Right renal pelvis (tissue), 4 donors: ENCODE data around the gene RAD51B. TPM values are rescaled to one million over a fixed set of nuclear protein-coding genes. Genes with fewer than 3 reads are reported as not detected.

Experiments
- DNase-seq, 4 donors: peaks; one replicate each; pipeline ENCODE4 v3.0.0-alpha.2; 2013; ENCODE audit warnings: low read depth in 4 of 4, low spot score in 3 of 4, missing footprints in 1 of 4
- polyA plus RNA-seq, 4 donors: library from polyadenylated mRNA; unstranded; fragments of 120-200 nt; gene quantifications; one replicate each; pipeline ENCODE4 v1.2.1, GENCODE V29; 2013; ENCODE audit not compliant: insufficient read length in 4 of 4

The RAD51B gene
- polyA plus RNA-seq, 4 donors = 10.7 to 11.6 (median 11.3) TPM

DNA sequence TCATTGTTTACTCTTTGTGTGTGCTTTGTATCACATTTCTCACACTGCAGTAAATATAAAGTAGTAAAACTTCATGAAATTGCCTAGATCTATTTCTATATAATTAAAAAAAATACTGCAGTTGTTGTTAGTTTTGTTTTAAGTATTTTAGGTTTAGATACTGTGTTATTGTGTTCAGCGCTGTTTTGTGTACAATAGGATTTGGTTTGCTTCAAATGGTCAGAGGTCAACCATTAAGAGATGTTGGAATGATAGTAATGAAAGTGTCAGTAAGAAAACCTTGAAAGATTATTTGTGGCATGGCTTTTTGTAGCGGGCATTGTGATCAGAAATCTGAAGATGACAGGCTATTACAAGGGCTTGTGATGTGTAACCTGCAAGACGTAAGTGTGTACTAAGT, 67.9 kb downstream of the RAD51B start:
- DNase-seq = no peak

DNA sequence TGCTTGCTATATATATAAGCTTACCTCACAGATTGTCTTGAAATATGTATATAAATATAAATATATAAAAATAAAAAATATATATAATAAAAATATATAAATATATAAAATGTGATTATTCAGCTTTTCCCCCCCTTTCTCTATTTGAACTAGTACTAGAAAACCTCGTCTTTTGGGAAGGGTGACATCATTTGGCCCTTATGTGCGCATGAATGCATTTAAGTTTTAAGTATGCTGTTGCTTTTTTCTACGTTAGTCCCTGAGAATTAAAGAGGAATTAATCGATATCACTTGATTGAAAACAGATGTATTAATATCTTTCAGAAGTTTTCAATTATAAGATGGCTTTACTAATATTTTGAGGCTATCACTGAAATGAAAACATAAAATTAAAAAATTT, 69.9 kb downstream of the RAD51B start:
- DNase-seq = no peak

DNA sequence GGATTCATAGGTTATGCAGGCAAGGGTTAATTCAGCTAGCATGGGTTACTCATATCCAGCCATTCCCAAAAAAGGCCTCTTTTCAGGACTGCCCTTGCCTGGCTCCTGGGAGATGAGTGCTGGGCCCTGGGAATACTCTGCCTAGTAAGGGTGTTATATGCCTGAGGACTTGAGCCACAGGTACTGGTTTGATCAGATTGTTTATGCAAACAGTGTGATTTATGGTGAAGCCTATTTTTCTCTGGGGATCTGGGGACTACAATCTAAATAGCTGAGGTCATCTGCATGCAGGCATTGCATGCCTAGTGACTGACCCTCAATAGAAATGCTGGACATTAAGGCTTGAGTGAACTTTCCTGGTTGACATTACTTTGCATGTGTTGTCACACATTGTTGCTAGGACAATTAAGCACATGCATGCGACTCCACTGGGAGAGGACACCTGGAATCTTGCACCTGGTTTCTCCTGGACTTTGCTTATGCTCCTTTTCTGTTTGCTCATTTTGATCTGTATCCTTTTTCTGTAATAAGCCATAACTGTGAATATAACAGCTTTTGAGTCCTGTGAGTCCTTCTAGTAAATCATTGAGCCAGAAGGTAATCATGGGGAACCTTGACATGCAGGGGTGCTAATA, 73.0 kb downstream of the RAD51B start:
- DNase-seq = no peak

DNA sequence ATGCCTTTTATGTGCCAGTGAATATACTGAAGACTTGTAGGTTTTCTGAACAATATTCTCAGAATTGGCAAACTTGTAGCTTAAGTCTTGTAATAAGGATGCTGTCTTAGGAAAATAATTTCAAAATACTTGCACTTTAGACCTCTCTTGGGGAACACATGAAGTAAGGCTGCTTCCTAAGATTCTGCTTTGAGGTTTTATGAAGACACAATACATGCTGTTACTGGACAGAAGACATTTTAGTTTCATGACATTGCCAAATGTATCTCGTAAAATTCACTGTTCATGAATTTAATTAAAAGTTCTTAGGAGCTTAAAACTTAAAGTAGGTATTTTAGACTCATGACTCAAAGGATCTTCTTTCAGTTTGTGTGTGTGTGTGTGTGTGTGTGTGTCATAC, 80.7 kb downstream of the RAD51B start:
- DNase-seq = peak in 3 of 4 donors; percentile 36 to 54 (median 38)

- DNase-seq = no peak
These were observed 88.6 kb downstream of the RAD51B start for GRCh38 chr14:67908052-67908754.

GRCh38 chr14:67911562-67911961, 92.0 kb downstream of the RAD51B start:
- no peak for DNase-seq

DNA sequence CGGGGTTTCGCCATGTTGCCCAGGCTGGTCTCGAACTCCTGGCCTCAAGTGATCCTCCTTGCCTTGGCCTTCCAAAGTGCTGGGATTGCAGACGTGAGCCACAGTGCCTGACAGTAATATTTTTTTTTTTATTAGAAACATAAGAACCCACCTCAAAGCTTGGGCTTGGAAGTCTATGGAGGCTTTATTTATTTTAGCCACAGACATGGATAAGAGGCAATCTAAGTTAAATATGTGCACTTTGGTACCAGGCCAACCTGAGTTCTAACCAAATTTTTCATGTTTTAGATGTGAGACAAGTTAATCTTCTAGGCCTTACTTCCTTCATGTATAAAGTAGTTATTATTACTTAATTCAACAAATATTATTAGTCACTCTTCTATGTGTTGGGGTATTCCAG, 96.9 kb downstream of the RAD51B start:
- no peak for DNase-seq

GRCh38 chr14:67917006-67917405, 97.4 kb downstream of the RAD51B start:
- DNase-seq = no peak

DNA sequence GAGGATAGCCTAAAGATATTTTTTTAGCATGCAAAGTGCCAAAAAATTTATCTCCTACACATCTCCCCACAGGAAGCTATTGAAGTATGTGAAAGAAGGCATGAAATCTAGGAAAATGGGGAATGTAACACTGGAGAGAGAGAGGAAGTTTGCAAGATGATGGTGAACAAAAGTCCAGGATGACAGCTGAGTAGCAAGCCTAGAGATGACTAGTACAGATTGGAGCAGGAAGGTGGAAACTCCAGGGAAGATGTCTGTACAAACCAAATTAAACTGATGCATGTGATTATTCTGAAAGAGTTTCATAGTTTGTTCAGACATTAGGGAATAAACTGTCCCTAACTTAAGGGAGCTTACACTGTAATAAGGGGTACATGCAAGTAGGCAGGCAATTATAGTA, 99.3 kb downstream of the RAD51B start:
- no peak for DNase-seq

DNA sequence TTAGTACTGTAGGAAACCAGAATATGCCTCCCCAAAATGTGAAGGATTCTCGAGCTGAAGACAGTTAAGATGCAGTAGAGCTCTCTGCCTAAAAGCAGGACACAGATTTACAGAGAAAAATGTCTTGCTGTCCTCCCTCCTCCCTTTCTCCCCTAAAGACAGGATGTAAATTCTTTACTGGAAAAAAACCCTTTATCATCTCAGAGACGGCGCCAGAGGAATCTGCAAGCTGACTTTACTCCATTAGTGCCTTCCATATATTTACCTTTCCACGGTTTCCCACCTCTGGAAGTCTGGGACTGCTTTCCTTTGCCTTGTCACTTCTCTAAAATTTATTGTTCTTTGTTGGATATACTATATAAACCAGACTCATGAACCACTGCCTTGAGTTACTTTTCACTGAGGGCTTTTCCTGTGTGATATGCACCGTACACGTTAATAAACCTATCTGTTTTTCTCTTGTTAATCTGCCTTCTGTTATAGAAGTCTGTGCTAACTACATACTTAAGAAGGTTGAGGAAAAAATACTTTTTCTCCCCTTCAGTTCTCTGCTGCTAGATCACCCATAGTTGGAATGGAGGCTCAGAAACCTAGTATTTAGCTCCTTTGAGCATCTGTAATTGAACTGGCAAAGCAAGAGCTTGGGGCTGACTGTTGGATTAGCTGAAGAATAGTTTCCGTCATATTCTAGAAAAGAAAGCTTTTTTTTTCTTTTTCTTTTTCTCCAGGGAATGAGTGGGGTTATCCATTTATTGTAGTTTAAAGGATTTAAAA, 99.9 kb downstream of the RAD51B start:
- DNase-seq = no peak

- no peak for DNase-seq
These were observed 107.2 kb downstream of the RAD51B start for GRCh38 chr14:67926821-67927220.

- DNase-seq = no peak
These were observed 107.7 kb downstream of the RAD51B start for GRCh38 chr14:67927244-67927643.

- no peak for DNase-seq
These were observed 108.8 kb downstream of the RAD51B start for GRCh38 chr14:67928375-67928774.

DNA sequence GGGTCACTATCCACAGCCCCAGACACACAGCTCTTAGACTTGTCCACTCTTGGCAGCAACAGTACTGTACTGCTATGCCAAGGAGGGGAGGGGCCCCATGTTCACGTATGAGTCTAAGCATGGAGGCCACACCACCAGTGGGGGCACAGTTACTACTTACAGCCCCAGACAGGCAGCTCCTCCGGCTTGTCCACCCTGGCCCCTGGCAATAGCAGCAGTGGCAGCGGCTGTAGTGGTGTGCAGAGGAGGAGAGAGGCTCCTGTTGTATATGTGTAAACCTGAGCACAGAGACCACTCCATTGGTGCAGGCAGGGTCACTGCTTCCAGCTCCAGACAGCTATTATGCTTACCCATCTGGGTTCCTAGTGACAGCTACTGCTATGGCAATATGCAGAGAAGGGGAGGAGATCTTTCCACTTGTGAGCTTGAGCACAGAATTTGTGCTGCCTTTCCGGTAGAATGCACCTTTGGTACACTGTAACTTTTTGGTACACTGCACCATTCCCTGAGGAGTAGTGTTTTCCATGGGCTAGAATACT, 113.2 kb downstream of the RAD51B start:
- no peak for DNase-seq

GRCh38 chr14:67933266-67933665, 113.7 kb downstream of the RAD51B start:
- DNase-seq = no peak

GRCh38 chr14:67934087-67934486, 114.5 kb downstream of the RAD51B start:
- peak in 3 of 4 donors; percentile 66 to 78 (median 75) for DNase-seq

DNA sequence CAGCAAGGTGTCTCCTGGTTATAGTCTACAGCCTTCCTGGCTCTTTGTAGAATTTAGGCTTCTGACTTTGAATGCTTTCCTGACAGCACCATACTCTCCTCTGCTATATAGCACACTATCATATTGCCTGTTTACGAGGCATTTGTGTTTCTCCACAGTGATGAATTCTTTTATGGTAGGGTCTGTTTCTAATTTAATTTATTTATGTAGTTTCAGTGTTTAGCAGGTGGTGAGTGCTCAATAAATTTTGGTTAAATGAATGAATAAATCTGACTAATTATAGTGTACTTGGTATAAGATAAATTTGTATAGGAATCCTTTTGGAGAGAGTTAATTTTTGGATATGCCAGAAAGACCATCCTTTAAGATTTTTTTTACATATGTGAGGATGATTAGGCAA, 115.3 kb downstream of the RAD51B start:
- no peak for DNase-seq

DNA sequence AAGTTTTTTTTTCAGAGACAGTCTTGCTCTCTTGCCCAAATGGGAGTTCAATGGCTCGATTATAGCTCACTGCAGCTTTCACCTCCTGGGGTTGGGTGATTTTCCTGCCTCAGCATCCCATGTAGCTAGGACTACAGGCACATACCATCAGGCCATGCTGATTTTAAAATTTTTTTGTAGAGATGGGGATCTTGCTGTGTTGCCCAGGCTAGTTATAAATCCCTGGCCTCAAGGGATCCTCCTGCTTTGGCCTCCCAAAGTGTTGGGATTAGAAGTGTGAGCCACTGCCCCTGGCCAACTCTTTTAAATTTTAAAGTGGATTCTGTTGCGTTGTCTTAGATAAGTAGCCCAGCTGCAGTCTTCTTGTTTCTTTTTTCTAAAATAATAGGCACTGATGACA, 115.8 kb downstream of the RAD51B start:
- no peak for DNase-seq

DNA sequence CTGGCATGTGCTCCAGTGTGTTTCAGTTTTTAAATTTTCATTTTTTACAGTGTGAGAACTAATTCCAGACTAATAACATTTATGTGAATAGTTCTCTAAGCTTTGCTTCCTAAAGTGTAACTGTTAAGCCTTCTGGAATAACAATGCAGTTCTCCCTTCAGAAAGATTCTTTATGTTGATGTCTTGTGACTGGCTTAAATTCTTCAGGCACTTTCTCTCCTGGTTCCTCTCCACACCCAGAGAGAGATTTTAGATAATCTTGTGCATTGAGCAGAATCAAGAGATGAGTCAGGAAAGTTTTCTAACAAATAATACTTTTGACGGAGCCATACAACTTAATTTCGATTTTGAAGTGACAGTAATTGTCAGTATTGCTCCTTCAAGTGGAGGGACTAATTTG, 118.5 kb downstream of the RAD51B start:
- DNase-seq = no peak

- peak in 1 of 4 donors; percentile 47 for DNase-seq
These were observed 121.2 kb downstream of the RAD51B start for GRCh38 chr14:67940486-67941455.
